Vagina (tissue), 2 donors: ENCODE measurements around the gene CTBP1. TPM values are rescaled to one million over a fixed set of nuclear protein-coding genes. Genes with fewer than 3 reads are reported as not detected.
A peak's percentile ranks its signal among the peaks of the same experiment; 100 is the strongest.

ENCODE experiments used
- DNase-seq, 2 donors: peaks; one replicate each; pipeline ENCODE4 v3.0.0-alpha.2; 2017; ENCODE audit errors: extremely low spot score in 2 of 2
- H3K27ac ChIP-seq: fragments of 200-600 bp; sonication (generic); one replicate; pipeline ENCODE4 v1.5.1; 2019
- H3K27me3 ChIP-seq: fragments of 200-600 bp; sonication (generic); one replicate; pipeline ENCODE4 v1.5.1; 2019
- H3K36me3 ChIP-seq, 2 donors: fragments of 200-600 bp; sonication (generic); one replicate each; pipeline ENCODE4 v1.5.1; 2017 to 2019
- H3K4me1 ChIP-seq: fragments of 200-600 bp; sonication (generic); one replicate; pipeline ENCODE4 v1.5.1; 2019
- H3K4me3 ChIP-seq, 2 donors: fragments of 200-600 bp; sonication (generic); 1 replicate in 1 of 2; 2 replicates in 1 of 2; pipeline ENCODE4 v1.5.1; 2016 to 2019
- H3K9me3 ChIP-seq: fragments of 200-600 bp; sonication (generic); one replicate; pipeline ENCODE4 v1.5.1; 2019
- CTCF ChIP-seq, 3 experiments: fragments of 450-650 bp in 2 of 3; fragments of 200-600 bp in 1 of 3; sonication (generic) in 1 of 3; IDR thresholded peaks; one replicate each; pipeline ENCODE4 v1.5.1; 2017 to 2019; ENCODE audit warnings: antibody characterized with exemption in 3 of 3, mild to moderate bottlenecking in 2 of 3, moderate library complexity in 2 of 3
- POLR2A ChIP-seq, 2 donors: fragments of 450-650 bp; IDR thresholded peaks; one replicate each; pipeline ENCODE4 v1.6.1; 2017; ENCODE audit warnings: antibody characterized with exemption in 2 of 2, mild to moderate bottlenecking in 2 of 2, moderate library complexity in 2 of 2
- POLR2AphosphoS5 ChIP-seq, 2 donors: sonication (generic); formaldehyde crosslinking; IDR thresholded peaks; one replicate each; pipeline ENCODE4 v1.9.0; 2017; ENCODE audit warnings: antibody characterized with exemption in 2 of 2, mild to moderate bottlenecking in 2 of 2, low read depth in 1 of 2; ENCODE audit not compliant: insufficient read depth in 1 of 2
- intact Hi-C: fragments of 100-400 bp; cut with DNase I; formaldehyde crosslinking; loops from one replicate; pipeline ENCODE4 v1.15.1; 2023
- total RNA-seq: library from RNA; depleted of rRNA; stranded (reverse); fragments of >200 nt; gene quantifications from one replicate; pipeline ENCODE4 v1.2.3, GENCODE V29; 2016

CTBP1 gene
- total RNA-seq, 1 donor from 2014 or later: 93.1 TPM

- no peak for DNase-seq
- Histone ChIP-seq H3K27ac (peak overlapping the region; percentile 3), H3K9me3 (no peaks in the 10 kb centered on the region), H3K4me1 (peaks cover 53% of the 10 kb centered on the region), H3K4me3 (no peak overlapping the region), H3K27me3 (no peaks in the 10 kb centered on the region), H3K36me3 (peaks cover 0 to 38% of the 10 kb centered on the region in 2 donors)
- TF ChIP-seq CTCF (IDR thresholded peaks at IDR 0.05) (no peak), POLR2A (IDR thresholded peaks at IDR 0.05) (no peak), POLR2AphosphoS5 (IDR thresholded peaks at IDR 0.05; ENCODE audit: insufficient read depth in 1 of 2, low read depth in 1 of 2) (peak in 1 of 2 donors; percentile 32)
- intact Hi-C loops: no loop called here
Measured at GRCh38 chr4:1216869-1217294, 32.0 kb downstream of the CTBP1 start.

GRCh38 chr4:1216076-1216614 lies 32.8 kb downstream of the CTBP1 start:
- Histone ChIP-seq H3K4me1 (peaks cover 60% of the 10 kb centered on the region), H3K9me3 (no peaks in the 10 kb centered on the region), H3K4me3 (no peak overlapping the region), H3K36me3 (peaks cover 0 to 31% of the 10 kb centered on the region in 2 donors), H3K27ac (no peak overlapping the region), H3K27me3 (no peaks in the 10 kb centered on the region)
- intact Hi-C loops: no loop called here
- DNase-seq: no peak
- TF ChIP-seq CTCF (IDR thresholded peaks at IDR 0.05) (no peak), POLR2A (IDR thresholded peaks at IDR 0.05) (no peak), POLR2AphosphoS5 (IDR thresholded peaks at IDR 0.05; ENCODE audit: insufficient read depth in 1 of 2, low read depth in 1 of 2) (no peak)

GRCh38 chr4:1215141-1216075 lies 33.5 kb downstream of the CTBP1 start:
- Histone ChIP-seq H3K4me1 (peaks cover 68% of the 10 kb centered on the region), H3K9me3 (no peaks in the 10 kb centered on the region), H3K27me3 (no peaks in the 10 kb centered on the region), H3K27ac (peak overlapping the region; percentile 34), H3K36me3 (peaks cover 0 to 24% of the 10 kb centered on the region in 2 donors), H3K4me3 (no peak overlapping the region)
- intact Hi-C loops: no loop called here
- no peak for DNase-seq
- TF ChIP-seq CTCF (IDR thresholded peaks at IDR 0.05) (no peak), POLR2A (IDR thresholded peaks at IDR 0.05) (no peak), POLR2AphosphoS5 (IDR thresholded peaks at IDR 0.05; ENCODE audit: insufficient read depth in 1 of 2, low read depth in 1 of 2) (no peak)

GRCh38 chr4:1214101-1215095 lies 34.5 kb downstream of the CTBP1 start:
- DNase-seq: no peak
- Histone ChIP-seq H3K4me1 (peaks cover 73% of the 10 kb centered on the region), H3K36me3 (peaks cover 0 to 24% of the 10 kb centered on the region in 2 donors), H3K27ac (peak overlapping the region; percentile 34), H3K9me3 (no peaks in the 10 kb centered on the region), H3K4me3 (no peak overlapping the region), H3K27me3 (no peaks in the 10 kb centered on the region)
- intact Hi-C loops: no loop called here
- TF ChIP-seq POLR2A (IDR thresholded peaks at IDR 0.05) (no peak), CTCF (IDR thresholded peaks at IDR 0.05) (no peak), POLR2AphosphoS5 (IDR thresholded peaks at IDR 0.05; ENCODE audit: insufficient read depth in 1 of 2, low read depth in 1 of 2) (no peak)
